HEK293 (cell line): ENCODE measurements around the gene ANKZF1.
"Not testable (repeated sequence)": the region's sequence is repeated elsewhere in the genome, so short reads cannot be mapped to it uniquely, and the experiment has no call there.

Experiments used
- CTCF ChIP-seq: fragments of 450-650 bp; formaldehyde crosslinking; IDR thresholded peaks from 2 replicates; pipeline ENCODE4 v1.5.1; 2016; ENCODE audit warnings: missing biosample characterization, missing genetic modification characterization
- INSM2 ChIP-seq: fragments of 450-650 bp; formaldehyde crosslinking; IDR thresholded peaks from 2 replicates; pipeline ENCODE4 v1.5.1; 2016; ENCODE audit warnings: missing biosample characterization, missing genetic modification characterization
- ZBTB26 ChIP-seq: fragments of 450-650 bp; formaldehyde crosslinking; optimal IDR thresholded peaks from 2 replicates; pipeline ENCODE3; 2016; ENCODE audit warnings: missing biosample characterization, mild to moderate bottlenecking, missing genetic modification characterization
- ZNF529 ChIP-seq: fragments of 450-650 bp; formaldehyde crosslinking; IDR thresholded peaks from 2 replicates; pipeline ENCODE4 v1.5.1; 2017; ENCODE audit warnings: missing genetic modification characterization, missing biosample characterization; ENCODE audit not compliant: insufficient replicate concordance
- ZNF571 ChIP-seq: fragments of 450-650 bp; formaldehyde crosslinking; IDR thresholded peaks from 2 replicates; pipeline ENCODE4 v1.5.0; 2017; ENCODE audit warnings: missing biosample characterization, missing genetic modification characterization

- TF ChIP-seq CTCF; INSM2; ZNF529 (tag by site-specific recombination); ZBTB26 (tag by site-specific recombination); ZNF571 (tag by site-specific recombination): not testable (repeated sequence)
Observed at GRCh38 chr2:219200502-219201326, 28.9 kb upstream of the ANKZF1 start.
